H1 (cell line): Measurements from ENCODE around the gene CDKN2B-AS1. TPM values are rescaled to one million over a fixed set of nuclear protein-coding genes. Genes with fewer than 3 reads are reported as not detected.

Experiments
- NANOG ChIP-seq: IDR thresholded peaks from 2 replicates; pipeline ENCODE4 v1.6.1; 2011; ENCODE audit warnings: low read length, low read depth, mild to moderate bottlenecking, inconsistent platforms; ENCODE audit not compliant: insufficient read depth, poor library complexity, severe bottlenecking
- polyA plus RNA-seq, 7 experiments: library from polyadenylated mRNA; depleted of rRNA in 3 of 7; stranded (reverse) in 5 of 7; unstranded in 2 of 7; fragments of >200 nt in 5 of 7; fragments of 200-250 nt in 2 of 7; gene quantifications; 1 replicate in 5 of 7; 2 replicates in 1 of 7; 4 replicates in 1 of 7; pipeline versions ENCODE4 v1.2.1 to v1.2.3, GENCODE V29; 2011 to 2013; ENCODE audit warnings: missing spikeins in 2 of 7, mixed read lengths in 2 of 7
- total RNA-seq: library from RNA; stranded (reverse); fragmentation: NEBNext Ultra II Directional; extraction: Animal tissue kit (Norgen Biotek cat#: 25700); gene quantifications from 2 replicates; pipeline ENCODE4 v1.2.1, GENCODE V29; 2021
- TF ChIP-seq, protein P1 (sequence below): fragments of 300-600 bp; sonication (generic); IDR thresholded peaks from 2 replicates; pipeline ENCODE4 v1.7.1; 2012; ENCODE audit warnings: low read length, moderate library complexity, mild to moderate bottlenecking, inconsistent platforms; ENCODE audit not compliant: insufficient replicate concordance

CDKN2B-AS1 gene
- total and polyA plus RNA-seq, 2 of the 8 experiments (the other 6 are each of a cell fraction or from before 2014, with no cell fraction given): not detected

DNA sequence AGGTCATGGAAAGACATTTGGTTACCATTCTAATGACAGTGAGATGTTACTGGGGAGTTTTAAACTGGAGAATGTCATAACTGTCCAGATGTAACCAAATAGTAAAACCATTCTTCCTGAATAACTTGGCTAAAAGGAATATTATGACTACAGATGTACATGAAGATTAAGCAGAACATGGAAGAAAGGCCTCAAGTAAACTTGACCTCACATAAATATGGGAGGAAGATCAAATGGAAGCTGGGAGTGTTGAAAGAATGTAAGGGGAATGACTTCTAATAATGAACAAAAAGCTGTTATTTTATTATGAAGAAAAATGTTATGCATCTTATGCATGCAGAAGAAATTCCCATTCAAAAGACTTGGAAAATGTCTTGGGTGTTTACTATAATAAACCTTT, 122.2 kb downstream of the CDKN2B-AS1 start (continued):
- TF ChIP-seq, protein P1, sequence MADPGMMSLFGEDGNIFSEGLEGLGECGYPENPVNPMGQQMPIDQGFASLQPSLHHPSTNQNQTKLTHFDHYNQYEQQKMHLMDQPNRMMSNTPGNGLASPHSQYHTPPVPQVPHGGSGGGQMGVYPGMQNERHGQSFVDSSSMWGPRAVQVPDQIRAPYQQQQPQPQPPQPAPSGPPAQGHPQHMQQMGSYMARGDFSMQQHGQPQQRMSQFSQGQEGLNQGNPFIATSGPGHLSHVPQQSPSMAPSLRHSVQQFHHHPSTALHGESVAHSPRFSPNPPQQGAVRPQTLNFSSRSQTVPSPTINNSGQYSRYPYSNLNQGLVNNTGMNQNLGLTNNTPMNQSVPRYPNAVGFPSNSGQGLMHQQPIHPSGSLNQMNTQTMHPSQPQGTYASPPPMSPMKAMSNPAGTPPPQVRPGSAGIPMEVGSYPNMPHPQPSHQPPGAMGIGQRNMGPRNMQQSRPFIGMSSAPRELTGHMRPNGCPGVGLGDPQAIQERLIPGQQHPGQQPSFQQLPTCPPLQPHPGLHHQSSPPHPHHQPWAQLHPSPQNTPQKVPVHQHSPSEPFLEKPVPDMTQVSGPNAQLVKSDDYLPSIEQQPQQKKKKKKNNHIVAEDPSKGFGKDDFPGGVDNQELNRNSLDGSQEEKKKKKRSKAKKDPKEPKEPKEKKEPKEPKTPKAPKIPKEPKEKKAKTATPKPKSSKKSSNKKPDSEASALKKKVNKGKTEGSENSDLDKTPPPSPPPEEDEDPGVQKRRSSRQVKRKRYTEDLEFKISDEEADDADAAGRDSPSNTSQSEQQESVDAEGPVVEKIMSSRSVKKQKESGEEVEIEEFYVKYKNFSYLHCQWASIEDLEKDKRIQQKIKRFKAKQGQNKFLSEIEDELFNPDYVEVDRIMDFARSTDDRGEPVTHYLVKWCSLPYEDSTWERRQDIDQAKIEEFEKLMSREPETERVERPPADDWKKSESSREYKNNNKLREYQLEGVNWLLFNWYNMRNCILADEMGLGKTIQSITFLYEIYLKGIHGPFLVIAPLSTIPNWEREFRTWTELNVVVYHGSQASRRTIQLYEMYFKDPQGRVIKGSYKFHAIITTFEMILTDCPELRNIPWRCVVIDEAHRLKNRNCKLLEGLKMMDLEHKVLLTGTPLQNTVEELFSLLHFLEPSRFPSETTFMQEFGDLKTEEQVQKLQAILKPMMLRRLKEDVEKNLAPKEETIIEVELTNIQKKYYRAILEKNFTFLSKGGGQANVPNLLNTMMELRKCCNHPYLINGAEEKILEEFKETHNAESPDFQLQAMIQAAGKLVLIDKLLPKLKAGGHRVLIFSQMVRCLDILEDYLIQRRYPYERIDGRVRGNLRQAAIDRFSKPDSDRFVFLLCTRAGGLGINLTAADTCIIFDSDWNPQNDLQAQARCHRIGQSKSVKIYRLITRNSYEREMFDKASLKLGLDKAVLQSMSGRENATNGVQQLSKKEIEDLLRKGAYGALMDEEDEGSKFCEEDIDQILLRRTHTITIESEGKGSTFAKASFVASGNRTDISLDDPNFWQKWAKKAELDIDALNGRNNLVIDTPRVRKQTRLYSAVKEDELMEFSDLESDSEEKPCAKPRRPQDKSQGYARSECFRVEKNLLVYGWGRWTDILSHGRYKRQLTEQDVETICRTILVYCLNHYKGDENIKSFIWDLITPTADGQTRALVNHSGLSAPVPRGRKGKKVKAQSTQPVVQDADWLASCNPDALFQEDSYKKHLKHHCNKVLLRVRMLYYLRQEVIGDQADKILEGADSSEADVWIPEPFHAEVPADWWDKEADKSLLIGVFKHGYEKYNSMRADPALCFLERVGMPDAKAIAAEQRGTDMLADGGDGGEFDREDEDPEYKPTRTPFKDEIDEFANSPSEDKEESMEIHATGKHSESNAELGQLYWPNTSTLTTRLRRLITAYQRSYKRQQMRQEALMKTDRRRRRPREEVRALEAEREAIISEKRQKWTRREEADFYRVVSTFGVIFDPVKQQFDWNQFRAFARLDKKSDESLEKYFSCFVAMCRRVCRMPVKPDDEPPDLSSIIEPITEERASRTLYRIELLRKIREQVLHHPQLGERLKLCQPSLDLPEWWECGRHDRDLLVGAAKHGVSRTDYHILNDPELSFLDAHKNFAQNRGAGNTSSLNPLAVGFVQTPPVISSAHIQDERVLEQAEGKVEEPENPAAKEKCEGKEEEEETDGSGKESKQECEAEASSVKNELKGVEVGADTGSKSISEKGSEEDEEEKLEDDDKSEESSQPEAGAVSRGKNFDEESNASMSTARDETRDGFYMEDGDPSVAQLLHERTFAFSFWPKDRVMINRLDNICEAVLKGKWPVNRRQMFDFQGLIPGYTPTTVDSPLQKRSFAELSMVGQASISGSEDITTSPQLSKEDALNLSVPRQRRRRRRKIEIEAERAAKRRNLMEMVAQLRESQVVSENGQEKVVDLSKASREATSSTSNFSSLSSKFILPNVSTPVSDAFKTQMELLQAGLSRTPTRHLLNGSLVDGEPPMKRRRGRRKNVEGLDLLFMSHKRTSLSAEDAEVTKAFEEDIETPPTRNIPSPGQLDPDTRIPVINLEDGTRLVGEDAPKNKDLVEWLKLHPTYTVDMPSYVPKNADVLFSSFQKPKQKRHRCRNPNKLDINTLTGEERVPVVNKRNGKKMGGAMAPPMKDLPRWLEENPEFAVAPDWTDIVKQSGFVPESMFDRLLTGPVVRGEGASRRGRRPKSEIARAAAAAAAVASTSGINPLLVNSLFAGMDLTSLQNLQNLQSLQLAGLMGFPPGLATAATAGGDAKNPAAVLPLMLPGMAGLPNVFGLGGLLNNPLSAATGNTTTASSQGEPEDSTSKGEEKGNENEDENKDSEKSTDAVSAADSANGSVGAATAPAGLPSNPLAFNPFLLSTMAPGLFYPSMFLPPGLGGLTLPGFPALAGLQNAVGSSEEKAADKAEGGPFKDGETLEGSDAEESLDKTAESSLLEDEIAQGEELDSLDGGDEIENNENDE: no peak
- TF ChIP-seq NANOG: no peak
